ENCODE data around the gene FBXL19.

DNA sequence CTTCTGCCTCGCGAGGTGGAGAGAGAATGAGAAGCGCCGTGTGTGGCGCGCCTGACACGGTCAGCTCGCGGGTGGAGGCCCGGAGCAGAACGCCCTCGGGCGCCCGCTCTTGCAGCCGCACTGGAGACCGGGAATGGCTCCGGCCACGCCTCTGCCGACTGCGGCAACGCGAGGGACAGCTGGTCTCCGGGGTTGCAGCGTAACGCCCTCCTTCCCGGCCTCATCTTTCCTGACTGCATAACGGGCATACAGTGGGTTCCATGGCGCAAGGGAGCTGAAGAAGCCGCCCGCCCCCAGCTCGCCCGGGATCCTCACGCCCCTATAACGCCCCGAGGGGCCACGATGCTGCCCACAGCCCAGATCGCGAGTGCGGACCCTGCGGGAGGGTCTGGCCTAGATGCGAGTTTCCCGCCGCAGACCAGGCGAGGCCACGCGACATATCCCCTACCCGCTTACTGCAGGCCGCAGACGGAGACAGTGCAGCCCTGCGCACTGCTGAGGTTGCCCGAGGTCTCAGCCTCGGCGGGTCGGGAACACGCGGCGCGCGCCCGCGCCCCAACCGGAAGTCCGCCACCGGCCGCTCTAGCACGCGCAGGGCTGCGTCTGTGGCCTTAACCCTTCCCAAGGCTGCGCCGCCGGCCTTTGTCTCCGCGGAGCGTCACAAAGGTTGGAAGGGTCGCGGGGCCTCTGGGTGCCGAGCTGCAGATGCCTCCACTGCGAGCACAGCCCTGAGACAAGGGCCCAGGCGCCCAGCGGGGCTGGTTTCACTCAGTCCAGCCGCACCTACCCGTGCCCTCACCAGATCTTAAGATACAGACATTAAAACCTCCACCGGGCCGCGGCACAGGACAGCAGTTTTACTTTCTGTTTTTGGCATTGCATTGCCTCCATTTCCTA is 48.3 kb upstream of the FBXL19 start:
- TF ChIP-seq POLR2A (IDR thresholded peaks at IDR 0.05; ENCODE audit: control extremely low read depth in 1 of 2, low read depth in 2 of 2, low read length in 2 of 2) (peak; percentile 94 to 96), ZNF274 (IDR thresholded peaks at IDR 0.05; ENCODE audit: borderline replicate concordance, extremely low read depth, low read length) (no peak), PHF8 (conservative IDR thresholded peaks at IDR 0.05; ENCODE audit: low read depth, low read length) (peak; percentile 81), POLR2AphosphoS5 (IDR thresholded peaks at IDR 0.05; ENCODE audit: low read depth, low read length) (peak; percentile 90), SP2 (IDR thresholded peaks at IDR 0.05; ENCODE audit: low read length) (peak; percentile 88), TAF1 (IDR thresholded peaks at IDR 0.05; ENCODE audit: low read depth, low read length) (peak; percentile 97), BACH1 (IDR thresholded peaks at IDR 0.05; ENCODE audit: low read length) (no peak; the same call in 1 of the 2 replicates), EGR1 (IDR thresholded peaks at IDR 0.05; ENCODE audit: borderline replicate concordance, low read depth, low read length) (peak; percentile 95), MAFK (IDR thresholded peaks at IDR 0.05; ENCODE audit: low read depth, low read length) (no peak)
- TF ChIP-seq, protein P1, sequence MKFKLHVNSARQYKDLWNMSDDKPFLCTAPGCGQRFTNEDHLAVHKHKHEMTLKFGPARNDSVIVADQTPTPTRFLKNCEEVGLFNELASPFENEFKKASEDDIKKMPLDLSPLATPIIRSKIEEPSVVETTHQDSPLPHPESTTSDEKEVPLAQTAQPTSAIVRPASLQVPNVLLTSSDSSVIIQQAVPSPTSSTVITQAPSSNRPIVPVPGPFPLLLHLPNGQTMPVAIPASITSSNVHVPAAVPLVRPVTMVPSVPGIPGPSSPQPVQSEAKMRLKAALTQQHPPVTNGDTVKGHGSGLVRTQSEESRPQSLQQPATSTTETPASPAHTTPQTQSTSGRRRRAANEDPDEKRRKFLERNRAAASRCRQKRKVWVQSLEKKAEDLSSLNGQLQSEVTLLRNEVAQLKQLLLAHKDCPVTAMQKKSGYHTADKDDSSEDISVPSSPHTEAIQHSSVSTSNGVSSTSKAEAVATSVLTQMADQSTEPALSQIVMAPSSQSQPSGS (IDR thresholded peaks at IDR 0.05; ENCODE audit: low read length): no peak
- TF ChIP-seq, protein P2, sequence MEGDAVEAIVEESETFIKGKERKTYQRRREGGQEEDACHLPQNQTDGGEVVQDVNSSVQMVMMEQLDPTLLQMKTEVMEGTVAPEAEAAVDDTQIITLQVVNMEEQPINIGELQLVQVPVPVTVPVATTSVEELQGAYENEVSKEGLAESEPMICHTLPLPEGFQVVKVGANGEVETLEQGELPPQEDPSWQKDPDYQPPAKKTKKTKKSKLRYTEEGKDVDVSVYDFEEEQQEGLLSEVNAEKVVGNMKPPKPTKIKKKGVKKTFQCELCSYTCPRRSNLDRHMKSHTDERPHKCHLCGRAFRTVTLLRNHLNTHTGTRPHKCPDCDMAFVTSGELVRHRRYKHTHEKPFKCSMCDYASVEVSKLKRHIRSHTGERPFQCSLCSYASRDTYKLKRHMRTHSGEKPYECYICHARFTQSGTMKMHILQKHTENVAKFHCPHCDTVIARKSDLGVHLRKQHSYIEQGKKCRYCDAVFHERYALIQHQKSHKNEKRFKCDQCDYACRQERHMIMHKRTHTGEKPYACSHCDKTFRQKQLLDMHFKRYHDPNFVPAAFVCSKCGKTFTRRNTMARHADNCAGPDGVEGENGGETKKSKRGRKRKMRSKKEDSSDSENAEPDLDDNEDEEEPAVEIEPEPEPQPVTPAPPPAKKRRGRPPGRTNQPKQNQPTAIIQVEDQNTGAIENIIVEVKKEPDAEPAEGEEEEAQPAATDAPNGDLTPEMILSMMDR (IDR thresholded peaks at IDR 0.05; ENCODE audit: control extremely low read depth in 1 of 3, insufficient read depth in 1 of 3, low read depth in 1 of 3, low read length in 3 of 3): peak in 1 of 3 experiments; percentile 11; a peak in 1 of 4 replicates
